ENCODE measurements around the gene BSX.

The BSX gene

GRCh38 chr11:122981388-122982264, at the start of gene BSX:
BSX (minus strand) TSS chr11:122981834; CDS start chr11:122981671, 163 bp downstream.
- peaks cover 100% of the 10 kb centered on the region for H3K27me3 ChIP-seq (ENCODE audit: control insufficient read depth, insufficient read depth, low read length)
- H3K27ac ChIP-seq (ENCODE audit: low read length) = no peak within 1 kb of the TSS

GRCh38 chr11:123030517-123030916, 48.9 kb upstream of the BSX start:
- no peaks in the 10 kb centered on the region for H3K36me3 ChIP-seq (ENCODE audit: control insufficient read depth, low read depth, low read length)
- no peak overlapping the region for H3K27ac ChIP-seq (ENCODE audit: low read length)
- no peak overlapping the region for H3K4me3 ChIP-seq (ENCODE audit: low read length)
- no peaks in the 10 kb centered on the region for H3K9me3 ChIP-seq (ENCODE audit: control insufficient read depth, low read depth, low read length)
- H3K4me1 ChIP-seq (ENCODE audit: control insufficient read depth, low read depth, low read length) = peaks cover 6% of the 10 kb centered on the region
- no peaks in the 10 kb centered on the region for H3K27me3 ChIP-seq (ENCODE audit: control insufficient read depth, insufficient read depth, low read length)
- no peak overlapping the region for H3K9ac ChIP-seq (ENCODE audit: low read length)

More at GRCh38 chr11:122981388-122982264, at the start of gene BSX:
- no peaks in the 10 kb centered on the region for H3K36me3 ChIP-seq (ENCODE audit: control insufficient read depth, low read depth, low read length)
- peak within 1 kb of the TSS; percentile 16 for H3K9ac ChIP-seq (ENCODE audit: low read length)
- H3K4me3 ChIP-seq (ENCODE audit: low read length) = no peak within 1 kb of the TSS
- H3K9me3 ChIP-seq (ENCODE audit: control insufficient read depth, low read depth, low read length) = peaks cover 5% of the 10 kb centered on the region
- H3K4me1 ChIP-seq (ENCODE audit: control insufficient read depth, low read depth, low read length) = peaks cover 15% of the 10 kb centered on the region

DNA sequence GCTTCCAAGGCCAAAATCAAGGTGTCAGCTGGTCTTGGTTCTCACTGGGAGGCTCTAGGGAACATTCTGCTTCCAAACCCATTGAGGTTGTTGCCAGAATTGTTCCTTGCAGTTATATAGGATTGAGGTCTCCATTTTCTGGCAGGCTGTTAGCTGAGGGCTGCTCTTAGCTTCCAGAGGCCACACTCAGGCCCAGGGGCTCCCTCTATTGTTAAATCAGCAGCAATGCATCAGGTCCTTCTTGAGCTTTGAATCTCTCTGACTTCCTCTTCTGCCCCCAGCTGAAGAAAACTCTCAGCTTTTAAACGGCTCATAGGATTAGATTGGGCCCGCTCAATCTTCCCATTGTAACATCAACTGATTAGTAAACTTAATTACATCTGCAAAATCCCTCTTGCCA, 39.3 kb upstream of the BSX start:
- Histone ChIP-seq H3K27me3 (ENCODE audit: control insufficient read depth, insufficient read depth, low read length) (no peaks in the 10 kb centered on the region), H3K36me3 (ENCODE audit: control insufficient read depth, low read depth, low read length) (no peaks in the 10 kb centered on the region), H3K9me3 (ENCODE audit: control insufficient read depth, low read depth, low read length) (no peaks in the 10 kb centered on the region), H3K4me1 (ENCODE audit: control insufficient read depth, low read depth, low read length) (no peaks in the 10 kb centered on the region), H3K4me3 (ENCODE audit: low read length) (no peak overlapping the region), H3K27ac (ENCODE audit: low read length) (no peak overlapping the region), H3K9ac (ENCODE audit: low read length) (no peak overlapping the region)

- no peak overlapping the region for H3K27ac ChIP-seq (ENCODE audit: low read length)
- no peaks in the 10 kb centered on the region for H3K36me3 ChIP-seq (ENCODE audit: control insufficient read depth, low read depth, low read length)
- no peaks in the 10 kb centered on the region for H3K27me3 ChIP-seq (ENCODE audit: control insufficient read depth, insufficient read depth, low read length)
- H3K9ac ChIP-seq (ENCODE audit: low read length) = no peak overlapping the region
- no peaks in the 10 kb centered on the region for H3K4me1 ChIP-seq (ENCODE audit: control insufficient read depth, low read depth, low read length)
- H3K9me3 ChIP-seq (ENCODE audit: control insufficient read depth, low read depth, low read length) = no peaks in the 10 kb centered on the region
- no peak overlapping the region for H3K4me3 ChIP-seq (ENCODE audit: low read length)
Measured at GRCh38 chr11:123018702-123019101, 37.1 kb upstream of the BSX start.

GRCh38 chr11:123011510-123011909, 29.9 kb upstream of the BSX start:
- peaks cover 5% of the 10 kb centered on the region for H3K27me3 ChIP-seq (ENCODE audit: control insufficient read depth, insufficient read depth, low read length)
- H3K9ac ChIP-seq (ENCODE audit: low read length) = no peak overlapping the region
- no peaks in the 10 kb centered on the region for H3K9me3 ChIP-seq (ENCODE audit: control insufficient read depth, low read depth, low read length)
- no peak overlapping the region for H3K27ac ChIP-seq (ENCODE audit: low read length)
- H3K36me3 ChIP-seq (ENCODE audit: control insufficient read depth, low read depth, low read length) = no peaks in the 10 kb centered on the region
- no peak overlapping the region for H3K4me3 ChIP-seq (ENCODE audit: low read length)
- peaks cover 3% of the 10 kb centered on the region for H3K4me1 ChIP-seq (ENCODE audit: control insufficient read depth, low read depth, low read length)

- Histone ChIP-seq H3K36me3 (ENCODE audit: control insufficient read depth, low read depth, low read length) (no peaks in the 10 kb centered on the region), H3K27ac (ENCODE audit: low read length) (no peak overlapping the region), H3K27me3 (ENCODE audit: control insufficient read depth, insufficient read depth, low read length) (no peaks in the 10 kb centered on the region), H3K9me3 (ENCODE audit: control insufficient read depth, low read depth, low read length) (no peaks in the 10 kb centered on the region), H3K9ac (ENCODE audit: low read length) (no peak overlapping the region), H3K4me3 (ENCODE audit: low read length) (no peak overlapping the region), H3K4me1 (ENCODE audit: control insufficient read depth, low read depth, low read length) (peaks cover 3% of the 10 kb centered on the region)
Measured at GRCh38 chr11:123006860-123007542, 25.4 kb upstream of the BSX start.

GRCh38 chr11:123000721-123001120, 19.1 kb upstream of the BSX start:
- Histone ChIP-seq H3K27ac (ENCODE audit: low read length) (no peak overlapping the region), H3K9me3 (ENCODE audit: control insufficient read depth, low read depth, low read length) (no peaks in the 10 kb centered on the region)

DNA sequence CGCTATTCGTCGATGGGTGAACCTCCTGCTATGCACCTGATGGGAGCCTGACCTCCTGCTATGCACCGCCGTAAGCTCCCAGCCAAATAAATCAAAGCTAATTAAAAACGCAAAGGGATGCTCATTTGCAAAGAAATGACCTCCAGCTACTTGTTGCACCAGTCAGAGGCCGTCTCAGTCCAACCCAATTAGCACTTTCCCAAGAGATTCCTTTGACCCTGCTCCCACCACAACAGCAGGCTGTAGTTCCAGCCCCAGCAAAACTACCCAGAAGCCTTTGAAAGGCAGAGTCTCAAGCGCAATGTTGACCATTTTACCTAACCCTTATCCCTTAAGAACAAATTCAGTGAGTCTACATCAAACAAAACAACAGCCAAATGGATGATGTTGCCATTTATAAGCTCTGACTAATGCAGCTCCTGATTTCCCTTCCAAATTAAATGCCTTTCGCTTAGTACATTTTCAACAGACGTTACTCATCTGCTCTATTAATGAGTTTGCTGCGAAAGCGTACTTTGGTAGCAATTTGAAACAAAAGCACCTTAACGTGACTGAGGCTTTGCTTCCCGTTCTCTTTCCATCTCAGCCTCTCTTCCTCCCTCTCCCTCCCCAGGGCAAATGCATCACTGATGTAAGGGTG, 17.2 kb upstream of the BSX start:
- Histone ChIP-seq H3K4me3 (ENCODE audit: low read length) (no peak overlapping the region), H3K27ac (ENCODE audit: low read length) (no peak overlapping the region), H3K9me3 (ENCODE audit: control insufficient read depth, low read depth, low read length) (no peaks in the 10 kb centered on the region), H3K27me3 (ENCODE audit: control insufficient read depth, insufficient read depth, low read length) (no peaks in the 10 kb centered on the region), H3K4me1 (ENCODE audit: control insufficient read depth, low read depth, low read length) (no peaks in the 10 kb centered on the region), H3K36me3 (ENCODE audit: control insufficient read depth, low read depth, low read length) (no peaks in the 10 kb centered on the region), H3K9ac (ENCODE audit: low read length) (no peak overlapping the region)

More at GRCh38 chr11:123000721-123001120, 19.1 kb upstream of the BSX start:
- H3K36me3 ChIP-seq (ENCODE audit: control insufficient read depth, low read depth, low read length) = no peaks in the 10 kb centered on the region
- no peaks in the 10 kb centered on the region for H3K4me1 ChIP-seq (ENCODE audit: control insufficient read depth, low read depth, low read length)
- H3K9ac ChIP-seq (ENCODE audit: low read length) = no peak overlapping the region
- H3K27me3 ChIP-seq (ENCODE audit: control insufficient read depth, insufficient read depth, low read length) = no peaks in the 10 kb centered on the region
- no peak overlapping the region for H3K4me3 ChIP-seq (ENCODE audit: low read length)

- no peaks in the 10 kb centered on the region for H3K27me3 ChIP-seq (ENCODE audit: control insufficient read depth, insufficient read depth, low read length)
- no peak overlapping the region for H3K4me3 ChIP-seq (ENCODE audit: low read length)
- no peaks in the 10 kb centered on the region for H3K4me1 ChIP-seq (ENCODE audit: control insufficient read depth, low read depth, low read length)
- H3K36me3 ChIP-seq (ENCODE audit: control insufficient read depth, low read depth, low read length) = no peaks in the 10 kb centered on the region
- no peaks in the 10 kb centered on the region for H3K9me3 ChIP-seq (ENCODE audit: control insufficient read depth, low read depth, low read length)
- H3K9ac ChIP-seq (ENCODE audit: low read length) = no peak overlapping the region
- H3K27ac ChIP-seq (ENCODE audit: low read length) = no peak overlapping the region
Measured at GRCh38 chr11:122995526-122995925, 13.9 kb upstream of the BSX start.

- peak overlapping the region; percentile 34 for H3K9ac ChIP-seq (ENCODE audit: low read length)
- H3K27me3 ChIP-seq (ENCODE audit: control insufficient read depth, insufficient read depth, low read length) = peaks cover 92% of the 10 kb centered on the region
- peak overlapping the region; percentile 72 for H3K4me3 ChIP-seq (ENCODE audit: low read length)
- H3K36me3 ChIP-seq (ENCODE audit: control insufficient read depth, low read depth, low read length) = no peaks in the 10 kb centered on the region
- H3K9me3 ChIP-seq (ENCODE audit: control insufficient read depth, low read depth, low read length) = no peaks in the 10 kb centered on the region
- H3K4me1 ChIP-seq (ENCODE audit: control insufficient read depth, low read depth, low read length) = peaks cover 14% of the 10 kb centered on the region
- H3K27ac ChIP-seq (ENCODE audit: low read length) = no peak overlapping the region
Measured at GRCh38 chr11:122984186-122985011, 2.8 kb upstream of the BSX start.

Data from iPS-18a (cell line).